Putamen (tissue), 1 donor: ENCODE results near the gene ARID3A.

Experiments
- DNase-seq: peaks from one replicate; pipeline ENCODE4 v3.0.0-alpha.2; 2016; ENCODE audit warnings: low spot score

Gene ARID3A

GRCh38 chr19:1007399-1008251 is 81.8 kb downstream of the ARID3A start:
- no peak for DNase-seq

GRCh38 chr19:1008268-1009040 is 82.6 kb downstream of the ARID3A start:
- DNase-seq, result no peak

- DNase-seq, result no peak
These were observed 83.5 kb downstream of the ARID3A start for GRCh38 chr19:1009041-1009980.

DNA sequence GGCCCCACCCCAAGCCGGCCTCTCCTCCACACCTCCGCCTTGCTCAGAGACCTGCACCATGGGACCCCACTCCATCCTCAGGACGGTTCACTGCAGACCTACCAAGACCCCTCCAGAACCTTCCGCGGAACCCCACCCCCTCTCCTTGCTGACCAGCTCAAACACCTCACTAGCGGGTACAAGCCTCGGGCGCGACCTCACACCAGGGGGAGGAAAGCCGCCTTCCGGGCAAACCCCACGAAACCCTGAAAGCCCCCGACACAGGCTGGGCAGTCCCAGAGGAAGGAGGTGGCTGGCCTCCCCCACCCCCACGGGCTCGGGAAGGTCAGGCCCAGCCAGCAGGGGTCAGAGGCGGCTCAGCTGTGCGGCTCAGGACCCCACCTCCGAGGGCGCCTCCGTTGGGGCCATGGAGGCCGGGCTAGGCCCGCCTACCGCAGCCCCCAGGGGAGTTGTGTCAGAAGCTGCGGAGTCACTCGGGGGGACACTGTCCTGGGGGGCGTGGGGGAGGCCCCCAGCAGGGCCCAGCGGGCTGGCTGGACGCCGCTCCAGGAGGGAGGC is 84.2 kb downstream of the ARID3A start:
- DNase-seq, result no peak

DNA sequence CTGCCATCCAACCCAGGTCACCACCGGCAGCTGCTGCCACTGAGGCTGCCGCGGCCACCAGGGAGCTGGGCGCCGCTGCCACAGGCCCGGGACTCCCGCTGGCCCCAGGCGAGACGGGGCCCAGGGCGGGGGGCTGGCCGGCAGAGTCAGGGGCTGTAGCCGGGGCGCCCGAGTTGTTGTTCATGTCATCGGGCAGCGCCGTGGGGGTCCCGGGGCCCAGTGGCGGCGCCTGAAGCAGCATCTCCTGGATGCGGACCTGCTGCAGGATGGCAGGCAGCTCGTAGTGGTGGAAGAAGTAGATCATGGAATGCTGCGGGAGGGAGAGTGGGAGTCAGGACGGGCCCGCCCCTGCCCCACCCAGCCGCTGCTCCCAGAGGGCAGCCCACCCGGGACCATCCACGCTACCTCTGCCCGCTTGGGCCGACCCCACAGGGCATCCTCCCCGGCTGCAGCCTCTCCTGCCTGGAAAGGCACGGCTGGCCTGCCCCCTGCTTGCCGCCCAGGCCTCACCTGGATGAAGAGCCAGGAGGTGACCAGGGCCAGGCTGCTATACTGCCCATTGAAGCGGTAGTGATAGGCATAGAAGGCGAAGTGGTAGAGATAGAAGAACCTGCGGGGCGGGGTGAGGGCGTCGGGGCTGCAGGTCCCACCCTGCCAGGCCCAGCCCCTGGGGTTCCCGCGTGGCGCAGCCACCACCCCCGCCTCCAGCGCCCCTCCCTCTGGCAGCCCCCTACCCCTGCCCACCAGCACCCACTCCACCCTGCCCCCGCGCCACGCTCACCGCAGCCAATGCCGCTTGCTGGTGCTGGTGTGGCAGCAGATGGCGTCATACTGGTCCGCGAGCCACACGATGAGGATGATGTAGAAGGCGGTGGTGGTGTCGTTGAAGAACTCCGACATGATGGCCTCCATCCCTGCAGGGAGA is 85.0 kb downstream of the ARID3A start:
- DNase-seq, result no peak

GRCh38 chr19:1011831-1012333 is 86.0 kb downstream of the ARID3A start:
- DNase-seq, result no peak

- DNase-seq, result no peak
These were observed 86.5 kb downstream of the ARID3A start for GRCh38 chr19:1012334-1012733.

- DNase-seq, result no peak
These were observed 87.4 kb downstream of the ARID3A start for GRCh38 chr19:1013218-1013617.

- DNase-seq, result no peak
These were observed 88.6 kb downstream of the ARID3A start for GRCh38 chr19:1014161-1015060.

DNA sequence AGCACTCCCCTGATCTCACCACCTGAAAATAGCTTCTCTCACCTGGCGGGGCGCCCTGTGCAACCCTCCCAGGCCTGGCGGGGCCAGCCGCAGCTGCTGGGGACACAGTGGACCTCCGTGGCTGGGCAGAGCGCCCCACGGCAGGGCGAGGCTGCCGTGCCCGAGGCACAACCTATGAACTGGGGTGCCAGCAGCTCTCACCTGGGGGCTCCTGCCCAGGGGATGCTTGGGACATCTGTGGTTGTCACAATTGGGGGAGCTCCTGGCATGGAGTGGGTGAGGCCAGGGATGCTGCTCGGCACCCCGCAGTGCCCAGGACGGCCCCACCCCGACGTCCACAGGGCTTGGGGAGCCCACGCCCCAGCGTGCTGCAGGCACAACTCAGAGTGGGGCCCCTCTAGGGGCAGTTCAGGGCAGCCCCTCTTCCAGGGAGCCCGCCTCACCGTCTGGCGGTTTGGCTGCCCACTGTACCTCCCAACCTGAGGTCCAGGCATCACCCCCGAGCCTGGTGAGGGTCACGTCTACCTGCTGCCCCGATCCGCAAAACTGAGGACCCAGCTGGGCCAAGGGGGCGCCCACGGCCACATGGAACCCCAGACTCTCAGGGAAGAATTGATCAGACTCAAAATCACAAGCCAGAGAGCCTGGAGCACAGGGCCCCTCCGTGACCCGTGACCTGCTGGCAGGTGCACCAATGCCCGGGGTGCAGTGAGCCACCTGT is 89.4 kb downstream of the ARID3A start:
- no peak for DNase-seq

- no peak for DNase-seq
These were observed 90.2 kb downstream of the ARID3A start for GRCh38 chr19:1015782-1016646.

DNA sequence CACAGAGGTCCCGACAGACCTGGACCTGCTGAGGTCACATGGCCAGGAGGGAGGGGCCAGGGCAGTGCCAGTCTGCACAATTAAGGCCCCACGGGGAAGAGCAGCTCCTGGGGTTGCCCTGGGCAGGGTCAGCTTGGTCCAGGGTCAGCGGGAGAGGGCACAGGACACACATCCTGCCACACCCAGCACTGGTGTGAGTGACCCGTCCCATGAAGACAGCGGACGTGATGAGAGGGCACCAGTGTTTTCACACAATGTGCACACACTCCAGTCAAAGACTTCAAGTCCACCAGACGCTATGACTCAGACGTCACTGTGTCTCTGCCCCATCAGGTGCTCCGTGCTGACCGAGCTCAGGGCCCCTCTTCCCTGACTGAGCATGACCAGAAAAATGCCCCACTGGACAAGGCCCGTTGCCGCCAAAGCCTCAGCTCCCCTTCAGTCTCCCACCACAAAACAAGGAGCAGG is 90.8 kb downstream of the ARID3A start:
- no peak for DNase-seq

DNA sequence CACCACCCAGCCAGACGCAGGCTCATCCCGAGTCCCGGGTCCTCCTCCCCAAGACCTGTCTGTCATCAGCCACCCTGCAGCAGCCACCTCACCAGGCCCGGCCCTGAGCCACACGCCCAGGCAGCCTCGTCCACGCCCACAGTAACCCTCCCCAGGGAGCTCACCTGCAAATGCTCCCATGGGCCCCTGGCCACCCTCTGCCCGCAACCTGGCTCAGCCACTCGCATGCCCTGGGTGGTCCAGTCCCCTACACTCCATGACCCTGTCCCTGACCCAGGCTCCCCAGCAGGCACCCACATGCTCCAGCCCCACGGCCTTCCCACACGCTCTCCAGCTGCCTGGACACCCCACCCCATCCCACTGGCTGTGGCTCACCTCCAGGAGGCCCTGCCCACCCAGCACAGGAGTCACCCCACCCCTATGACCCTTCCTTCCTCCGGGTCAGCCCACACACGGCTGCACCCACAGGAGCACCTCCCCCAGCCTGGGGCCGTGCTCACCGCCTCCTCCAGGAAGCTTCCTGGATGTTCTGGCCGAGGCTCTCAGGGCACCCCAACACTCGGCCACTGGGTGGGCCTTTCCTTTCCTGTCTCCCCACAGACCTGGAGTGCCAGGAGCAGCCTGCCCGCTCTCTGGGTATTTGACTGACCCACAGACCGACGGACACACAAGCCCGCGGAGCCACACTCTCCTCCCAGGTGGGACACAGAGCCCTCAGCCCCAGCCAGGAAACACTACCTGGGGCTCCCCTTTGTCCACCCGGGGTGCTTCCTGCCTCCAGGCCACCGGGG is 91.5 kb downstream of the ARID3A start:
- no peak for DNase-seq

DNA sequence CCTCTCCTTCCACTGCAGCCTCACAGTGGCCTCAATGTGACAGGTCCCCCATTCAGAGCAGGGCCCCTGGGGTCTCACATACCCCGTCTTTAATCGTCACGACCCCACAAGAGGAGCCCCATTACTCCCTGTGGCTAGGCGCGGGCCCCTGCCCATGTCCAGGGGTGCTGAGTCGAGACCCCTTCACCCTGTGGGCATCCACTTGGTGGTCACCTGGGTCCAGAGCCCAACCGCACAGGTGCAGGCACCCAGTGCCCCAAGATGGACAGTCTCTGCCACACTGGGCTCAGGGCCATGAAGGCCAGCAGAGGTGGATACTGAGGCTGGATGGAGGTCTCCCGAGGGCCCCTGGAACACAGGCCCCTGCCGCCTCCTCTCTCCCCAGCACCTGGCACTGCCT is 92.1 kb downstream of the ARID3A start:
- DNase-seq, result no peak

DNA sequence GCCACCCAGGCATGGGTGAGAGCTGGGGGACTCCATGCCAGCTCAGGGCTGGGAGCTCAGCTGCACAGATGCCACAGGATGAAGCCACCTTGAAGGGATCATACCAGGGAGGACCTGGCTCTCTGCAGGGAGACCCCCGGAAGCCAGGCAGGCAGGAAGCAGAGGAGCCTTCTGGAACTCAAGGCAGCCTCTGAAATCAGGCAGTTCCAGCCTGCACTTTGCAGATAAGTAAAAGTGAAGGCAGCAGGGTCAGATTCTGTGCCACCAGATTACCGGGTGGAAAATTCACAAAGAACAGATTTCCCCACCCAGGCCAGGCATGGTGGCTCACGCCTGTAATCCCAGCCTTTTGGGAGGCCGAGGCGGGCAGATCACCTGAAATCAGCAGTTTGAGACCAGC is 92.6 kb downstream of the ARID3A start:
- no peak for DNase-seq

DNA sequence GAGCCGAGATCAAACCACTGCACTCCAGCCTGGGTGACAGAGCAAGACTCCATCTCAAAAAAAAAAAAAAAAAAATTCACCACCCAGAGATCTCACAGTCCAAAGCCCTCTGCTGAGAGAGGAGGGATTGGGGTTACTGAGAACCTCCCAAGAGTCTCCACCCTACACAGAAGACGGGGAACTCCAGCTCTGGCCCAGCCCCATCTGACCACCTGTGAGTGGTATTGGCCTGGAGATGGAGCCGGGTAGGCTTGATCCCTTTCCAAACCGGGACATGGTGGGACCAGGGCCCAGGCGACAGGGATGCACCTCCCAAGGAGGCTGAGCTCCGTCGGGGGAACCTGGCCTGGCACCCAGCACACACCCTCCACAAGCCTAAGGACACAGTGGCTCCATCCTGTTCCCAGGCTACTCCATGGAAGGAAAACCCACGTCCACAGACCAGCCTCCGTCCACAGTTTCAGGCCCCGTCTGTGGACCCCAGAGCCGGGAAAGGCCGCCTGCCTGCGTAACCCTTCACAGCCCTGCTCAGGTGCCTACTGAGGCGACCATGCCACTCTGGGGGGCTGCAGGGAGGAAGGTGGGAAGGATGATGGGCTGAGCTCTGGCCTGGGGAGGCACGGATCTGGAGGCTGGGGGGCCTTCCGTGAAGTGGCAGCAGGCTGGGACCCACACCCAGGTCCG is 93.2 kb downstream of the ARID3A start:
- DNase-seq, result no peak
